Measurements from ENCODE around the gene PIAS1.

GRCh38 chr15:68019814-68020525, 34.1 kb upstream of the PIAS1 start:
- no peak for TF ChIP-seq CTCF (IDR thresholded peaks at IDR 0.05)
- no peak for TF ChIP-seq POLR2A (IDR thresholded peaks at IDR 0.05)
